Upper lobe of left lung (tissue), 6 donors: ENCODE measurements around the gene DOCK7. TPM values are rescaled to one million over a fixed set of nuclear protein-coding genes. Genes with fewer than 3 reads are reported as not detected.
A peak's percentile ranks its signal among the peaks of the same experiment; 100 is the strongest.
"Not testable (repeated sequence)": the region's sequence is repeated elsewhere in the genome, so short reads cannot be mapped to it uniquely, and the experiment has no call there.

Experiments
- ATAC-seq, 2 donors: fragments of 200-7000 bp; cut with Tn5 transposase; one replicate each; pipeline ENCODE4 v1.9.1; 2022; ENCODE audit warnings: mild to moderate bottlenecking in 2 of 2, moderate library complexity in 2 of 2; ENCODE audit not compliant: low FRiP score in 2 of 2
- DNase-seq, 2 donors: peaks; one replicate each; pipeline ENCODE4 v3.0.0-alpha.2; 2019 to 2020
- H3K27ac ChIP-seq, 4 donors: fragments of 200-600 bp; sonication (generic); one replicate each; pipeline ENCODE4 v1.5.1; 2016 to 2019
- H3K27me3 ChIP-seq, 4 donors: fragments of 200-600 bp; sonication (generic); one replicate each; pipeline ENCODE4 v1.5.1; 2017 to 2019
- H3K36me3 ChIP-seq, 4 donors: fragments of 200-600 bp; sonication (generic); one replicate each; pipeline ENCODE4 v1.5.1; 2016 to 2019
- H3K4me1 ChIP-seq, 4 donors: fragments of 200-600 bp; sonication (generic); one replicate each; pipeline ENCODE4 v1.5.1; 2018 to 2019
- H3K4me3 ChIP-seq, 4 donors: fragments of 200-600 bp; sonication (generic); one replicate each; pipeline ENCODE4 v1.5.1; 2017 to 2019; ENCODE audit warnings: mild to moderate bottlenecking in 2 of 4, moderate library complexity in 1 of 4
- H3K9me3 ChIP-seq, 4 donors: fragments of 200-600 bp; sonication (generic); one replicate each; pipeline ENCODE4 v1.5.1; 2018 to 2019
- EP300 ChIP-seq, 4 donors: sonication (generic); formaldehyde crosslinking; IDR thresholded peaks; one replicate each; pipeline ENCODE4 v1.5.1; 2017; ENCODE audit warnings: antibody characterized with exemption in 4 of 4, control low read depth in 2 of 4
- POLR2A ChIP-seq, 4 donors: fragments of 450-650 bp; IDR thresholded peaks; one replicate each; pipeline ENCODE4 v1.5.1; 2016 to 2017; ENCODE audit warnings: antibody characterized with exemption in 4 of 4, mild to moderate bottlenecking in 2 of 4
- POLR2AphosphoS5 ChIP-seq, 2 donors: sonication (generic); formaldehyde crosslinking; IDR thresholded peaks; one replicate each; pipeline ENCODE4 v1.5.1; 2017; ENCODE audit warnings: antibody characterized with exemption in 2 of 2
- WGBS, 2 donors: methylation state at CpG; one replicate each; pipeline ENCODE4 v1.1.5; 2017 to 2018; 5-methylcytosine and 5-hydroxymethylcytosine counted together
- total RNA-seq, 6 donors: library from RNA; depleted of rRNA in 4 of 6; stranded (reverse); fragments of >200 nt in 4 of 6; gene quantifications; one replicate each; pipeline versions ENCODE4 v1.1.0 to v1.2.1, GENCODE V29; 2016 to 2021
- TF ChIP-seq, protein P1 (sequence below), 6 experiments: fragments of 450-650 bp in 4 of 6; fragments of 200-600 bp in 2 of 6; sonication (generic) in 2 of 6; IDR thresholded peaks; one replicate each; pipeline ENCODE4 v1.5.1; 2016 to 2019; ENCODE audit warnings: antibody characterized with exemption in 6 of 6
- donor health status: DM: no; HTN: no; CAD: no; lungs with moderate emphysema.
- donor health status: DM: no; HTN: yes; CAD: no; lungs with severe emphysema.

The DOCK7 gene
- total RNA-seq, 6 donors from 2014 or later = 19.4 to 31.9 (median 26.4) TPM

DNA sequence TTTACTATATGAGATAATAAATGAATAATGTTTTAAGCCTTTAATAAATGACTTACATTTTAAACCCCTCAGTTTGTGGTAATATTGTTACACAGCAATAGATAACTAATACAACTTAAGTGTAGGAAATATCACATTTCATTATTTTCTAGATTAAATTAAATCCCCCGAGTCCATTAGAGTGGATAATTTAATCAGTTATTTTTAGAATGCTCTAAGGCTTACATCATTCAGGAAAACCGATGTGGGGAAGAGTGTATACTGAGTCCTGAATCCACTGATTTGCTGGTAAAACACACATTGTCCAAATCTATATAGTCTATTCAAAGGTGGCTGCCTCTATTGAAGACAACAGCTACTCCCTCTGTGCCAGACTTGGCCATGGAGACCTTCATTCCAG lies 35.7 kb upstream of the DOCK7 start:
- no peak overlapping the region for H3K4me3 ChIP-seq
- DNase-seq = no peak
- peaks cover 0 to 7% (median 4%) of the 10 kb centered on the region in 4 donors for H3K4me1 ChIP-seq
- H3K27ac ChIP-seq = no peak overlapping the region
- no peaks in the 10 kb centered on the region for H3K27me3 ChIP-seq
- TF ChIP-seq EP300 (IDR thresholded peaks at IDR 0.05) (no peak), POLR2A (IDR thresholded peaks at IDR 0.05) (no peak), POLR2AphosphoS5 (IDR thresholded peaks at IDR 0.05) (no peak)
- TF ChIP-seq, protein P1, sequence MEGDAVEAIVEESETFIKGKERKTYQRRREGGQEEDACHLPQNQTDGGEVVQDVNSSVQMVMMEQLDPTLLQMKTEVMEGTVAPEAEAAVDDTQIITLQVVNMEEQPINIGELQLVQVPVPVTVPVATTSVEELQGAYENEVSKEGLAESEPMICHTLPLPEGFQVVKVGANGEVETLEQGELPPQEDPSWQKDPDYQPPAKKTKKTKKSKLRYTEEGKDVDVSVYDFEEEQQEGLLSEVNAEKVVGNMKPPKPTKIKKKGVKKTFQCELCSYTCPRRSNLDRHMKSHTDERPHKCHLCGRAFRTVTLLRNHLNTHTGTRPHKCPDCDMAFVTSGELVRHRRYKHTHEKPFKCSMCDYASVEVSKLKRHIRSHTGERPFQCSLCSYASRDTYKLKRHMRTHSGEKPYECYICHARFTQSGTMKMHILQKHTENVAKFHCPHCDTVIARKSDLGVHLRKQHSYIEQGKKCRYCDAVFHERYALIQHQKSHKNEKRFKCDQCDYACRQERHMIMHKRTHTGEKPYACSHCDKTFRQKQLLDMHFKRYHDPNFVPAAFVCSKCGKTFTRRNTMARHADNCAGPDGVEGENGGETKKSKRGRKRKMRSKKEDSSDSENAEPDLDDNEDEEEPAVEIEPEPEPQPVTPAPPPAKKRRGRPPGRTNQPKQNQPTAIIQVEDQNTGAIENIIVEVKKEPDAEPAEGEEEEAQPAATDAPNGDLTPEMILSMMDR (IDR thresholded peaks at IDR 0.05) = no peak
- no peak for ATAC-seq
- H3K9me3 ChIP-seq = no peaks in the 10 kb centered on the region
- WGBS, 2 donors = 79 to 84% methylated on average over 2 of the region's 2 CpGs
- H3K36me3 ChIP-seq = no peaks in the 10 kb centered on the region

DNA sequence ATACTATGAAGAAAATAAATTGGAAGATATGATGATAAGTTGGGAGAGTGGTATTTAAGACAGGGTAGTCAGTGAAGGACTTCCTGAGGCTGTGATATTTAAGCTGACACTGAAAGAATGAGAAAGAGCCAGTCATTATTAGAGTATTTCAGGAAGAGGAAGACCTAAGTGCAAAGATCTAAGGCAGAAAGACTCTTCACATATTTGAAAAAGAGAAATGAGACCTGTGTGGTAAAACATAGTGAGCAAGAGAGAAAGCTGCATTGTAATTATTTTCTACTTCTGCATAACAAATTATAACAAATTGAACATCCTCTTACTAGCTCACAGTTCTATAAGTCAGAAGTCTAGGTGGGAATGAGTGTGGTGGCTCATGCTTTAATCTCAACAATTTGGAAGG lies 34.6 kb upstream of the DOCK7 start:
- DNase-seq = no peak

DNA sequence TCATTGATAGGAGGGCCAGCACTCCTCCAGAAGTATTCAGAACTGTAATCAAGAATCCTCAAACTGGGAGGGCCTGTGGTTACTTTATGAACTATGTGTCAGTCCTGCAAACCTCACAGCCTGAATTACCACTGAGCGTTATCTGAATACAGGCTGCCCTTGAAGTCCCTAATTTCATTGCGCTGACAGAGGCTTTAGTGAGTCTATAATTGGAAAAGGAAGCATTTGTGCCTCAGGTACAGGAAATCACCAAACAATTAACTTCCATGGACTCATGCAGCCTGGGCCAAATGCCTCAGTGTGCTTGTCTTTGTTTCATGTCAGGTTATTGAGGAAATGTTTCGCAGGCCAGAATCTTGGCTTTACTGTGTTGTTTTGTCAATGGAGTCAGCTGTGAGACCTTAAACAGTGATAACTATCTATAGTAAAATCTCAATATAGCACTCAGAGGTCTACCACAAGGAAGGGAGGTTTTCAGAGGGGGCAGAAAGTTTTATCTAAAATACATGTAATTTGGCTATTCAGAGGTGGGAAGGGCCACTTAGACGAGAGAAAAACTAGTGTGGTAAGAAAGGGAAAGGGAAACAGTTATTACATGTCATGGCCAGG lies 32.9 kb upstream of the DOCK7 start:
- Histone ChIP-seq H3K27ac (no peak overlapping the region), H3K4me3 (no peak overlapping the region), H3K27me3 (no peaks in the 10 kb centered on the region), H3K9me3 (no peaks in the 10 kb centered on the region), H3K4me1 (peaks cover 0 to 7% (median 4%) of the 10 kb centered on the region in 4 donors), H3K36me3 (no peaks in the 10 kb centered on the region)
- WGBS, 2 donors = 54 to 69% methylated on average over 4 of the region's 4 CpGs
- TF ChIP-seq POLR2A (IDR thresholded peaks at IDR 0.05) = no peak
- TF ChIP-seq, protein P1 (IDR thresholded peaks at IDR 0.05) = no peak
- TF ChIP-seq POLR2AphosphoS5 (IDR thresholded peaks at IDR 0.05) = no peak
- no peak for TF ChIP-seq EP300 (IDR thresholded peaks at IDR 0.05)
- ATAC-seq (no peak), DNase-seq (no peak)

More for the DNA sequence above, 34.6 kb upstream of the DOCK7 start:
- H3K27me3 ChIP-seq = no peaks in the 10 kb centered on the region
- peaks cover 0 to 7% (median 4%) of the 10 kb centered on the region in 4 donors for H3K4me1 ChIP-seq
- H3K9me3 ChIP-seq = no peaks in the 10 kb centered on the region
- peak in 1 of 2 donors; percentile 48 for ATAC-seq
- H3K4me3 ChIP-seq = no peak overlapping the region
- H3K36me3 ChIP-seq = no peaks in the 10 kb centered on the region
- no peak overlapping the region for H3K27ac ChIP-seq
- no peak for TF ChIP-seq POLR2AphosphoS5 (IDR thresholded peaks at IDR 0.05)
- TF ChIP-seq POLR2A (IDR thresholded peaks at IDR 0.05) = no peak
- TF ChIP-seq, protein P1 (IDR thresholded peaks at IDR 0.05) = no peak
- no peak for TF ChIP-seq EP300 (IDR thresholded peaks at IDR 0.05)

DNA sequence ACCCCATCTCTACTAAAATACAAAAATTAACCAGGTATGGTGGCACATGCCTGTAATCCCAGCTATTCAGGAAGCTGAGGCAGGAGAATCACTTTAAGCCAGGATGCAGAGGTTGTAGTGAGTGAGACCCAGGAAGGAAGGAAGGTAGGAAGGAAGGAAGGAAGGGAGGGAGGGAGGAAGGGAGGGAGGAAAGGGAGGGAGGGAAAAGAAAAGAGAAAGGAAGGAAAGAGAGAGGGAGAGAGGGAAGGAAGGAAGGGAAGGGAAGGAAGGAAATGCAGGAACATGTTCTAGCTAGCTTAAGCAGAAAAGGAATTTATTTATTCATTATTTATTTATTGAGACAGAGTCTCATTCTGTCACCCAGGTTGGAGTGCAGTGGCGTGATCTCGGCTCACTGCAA lies 30.2 kb upstream of the DOCK7 start:
- WGBS, 2 donors = 93 to 94% methylated on average over 2 of the region's 2 CpGs
- not testable (repeated sequence) for H3K36me3 ChIP-seq, H3K27ac ChIP-seq, H3K4me1 ChIP-seq, H3K4me3 ChIP-seq, H3K9me3 ChIP-seq, ATAC-seq, DNase-seq, H3K27me3 ChIP-seq

DNA sequence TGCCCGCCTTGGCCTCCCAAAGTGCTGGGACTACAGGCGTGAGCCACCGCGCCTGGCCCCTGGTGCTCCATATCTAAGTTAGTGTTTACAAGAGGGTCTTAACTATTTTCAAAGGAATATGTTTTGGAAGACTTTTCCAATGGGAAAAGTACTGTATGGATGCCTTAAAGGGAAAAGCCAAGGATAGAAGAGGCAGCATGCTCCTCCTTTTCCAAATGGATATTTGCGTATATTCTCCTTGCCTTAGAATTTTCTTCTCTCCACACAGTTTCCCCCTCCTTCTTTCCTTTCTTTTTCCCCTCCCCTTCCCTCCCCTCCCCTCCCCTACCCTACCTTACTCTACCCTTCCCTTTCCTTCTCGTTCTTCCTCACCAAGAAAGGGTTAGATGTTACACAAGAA lies 29.3 kb upstream of the DOCK7 start:
- Histone ChIP-seq H3K4me1 (no peaks in the 10 kb centered on the region), H3K9me3 (no peaks in the 10 kb centered on the region), H3K36me3 (no peaks in the 10 kb centered on the region), H3K27ac (no peak overlapping the region), H3K4me3 (no peak overlapping the region), H3K27me3 (no peaks in the 10 kb centered on the region)
- TF ChIP-seq, protein P1 (IDR thresholded peaks at IDR 0.05) = no peak
- TF ChIP-seq POLR2A (IDR thresholded peaks at IDR 0.05) (no peak), EP300 (IDR thresholded peaks at IDR 0.05) (no peak), POLR2AphosphoS5 (IDR thresholded peaks at IDR 0.05) (no peak)
- DNase-seq = peak in 1 of 2 donors; percentile 15
- 95% methylated on average over 6 of the region's 6 CpGs for WGBS, 2 donors
- no peak for ATAC-seq
